Activated CD4-positive, alpha-beta T cell treated with anti-CD3 and anti-CD28 coated beads, Interleukin-2, amount 10 ng/mL, durations not matched to agents 7 days and 5 days (primary cell): ENCODE data around the gene PKNOX1. TPM values are rescaled to one million over a fixed set of nuclear protein-coding genes. Genes with fewer than 3 reads are reported as not detected.
"Not testable (repeated sequence)": the region's sequence is repeated elsewhere in the genome, so short reads cannot be mapped to it uniquely, and the experiment has no call there.

ENCODE experiments used
- CTCF ChIA-PET: fragments of 350-600 bp; sonication (Branson Sonifier 250); formaldehyde crosslinking; loops from one replicate; lab custom pipeline; 2021; ENCODE audit warnings: antibody characterized with exemption; lab: Charles Lee
- POLR2A ChIA-PET: fragments of 350-600 bp; sonication (Branson Sonifier 250); formaldehyde crosslinking; loops from one replicate; lab custom pipeline; 2021; ENCODE audit warnings: antibody characterized with exemption; lab: Charles Lee
- DNase-seq: peaks from one replicate; pipeline ENCODE4 v3.0.0-alpha.2; 2020
- H3K27ac Mint-ChIP-seq: one replicate; pipeline ENCODE4 v1.8.0; 2021; ENCODE audit warnings: mild to moderate bottlenecking, moderate library complexity, mixed read lengths
- H3K27me3 Mint-ChIP-seq: one replicate; pipeline ENCODE4 v1.8.0; 2021; ENCODE audit warnings: mixed read lengths
- H3K36me3 Mint-ChIP-seq: one replicate; pipeline ENCODE4 v1.8.0; 2021; ENCODE audit warnings: low read depth, mixed read lengths
- H3K4me1 Mint-ChIP-seq: one replicate; pipeline ENCODE4 v1.8.0; 2021; ENCODE audit warnings: mixed read lengths
- H3K4me3 Mint-ChIP-seq: one replicate; pipeline ENCODE4 v1.8.0; 2021; ENCODE audit warnings: mild to moderate bottlenecking, moderate library complexity, mixed read lengths
- H3K9me3 Mint-ChIP-seq: one replicate; pipeline ENCODE4 v1.8.0; 2021; ENCODE audit warnings: mixed read lengths
- total RNA-seq, 2 experiments: library from RNA; stranded (reverse); gene quantifications; one replicate each; pipeline ENCODE4 v1.2.3, GENCODE V29; 2021

The PKNOX1 gene
- total RNA-seq, 2 experiments from 2014 or later: 28.7 to 30.1 TPM

DNA sequence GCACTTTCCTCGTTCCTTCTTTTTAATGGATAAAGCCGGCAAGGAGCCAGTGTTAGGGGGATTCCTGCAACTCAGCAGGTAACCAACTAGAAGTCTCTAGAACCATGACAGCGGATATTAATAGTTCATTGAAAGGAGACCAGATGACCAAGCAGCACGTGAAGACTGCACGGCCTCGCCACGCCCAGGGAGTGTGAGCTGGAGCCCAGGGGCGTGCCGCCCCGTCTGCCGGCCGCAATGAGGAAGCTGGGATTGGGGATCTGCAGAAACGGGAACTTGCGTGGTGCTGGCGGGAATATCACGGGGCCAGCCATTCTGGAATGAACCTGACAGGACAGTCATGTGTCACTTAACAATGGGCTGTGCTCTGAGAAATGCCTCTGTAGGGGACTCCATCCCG lies 62.5 kb downstream of the PKNOX1 start:
- POLR2A ChIA-PET, H3K9me3 Mint-ChIP-seq, CTCF ChIA-PET, H3K27ac Mint-ChIP-seq, H3K4me1 Mint-ChIP-seq, DNase-seq, H3K36me3 Mint-ChIP-seq, H3K27me3 Mint-ChIP-seq, H3K4me3 Mint-ChIP-seq: not testable (repeated sequence)

DNA sequence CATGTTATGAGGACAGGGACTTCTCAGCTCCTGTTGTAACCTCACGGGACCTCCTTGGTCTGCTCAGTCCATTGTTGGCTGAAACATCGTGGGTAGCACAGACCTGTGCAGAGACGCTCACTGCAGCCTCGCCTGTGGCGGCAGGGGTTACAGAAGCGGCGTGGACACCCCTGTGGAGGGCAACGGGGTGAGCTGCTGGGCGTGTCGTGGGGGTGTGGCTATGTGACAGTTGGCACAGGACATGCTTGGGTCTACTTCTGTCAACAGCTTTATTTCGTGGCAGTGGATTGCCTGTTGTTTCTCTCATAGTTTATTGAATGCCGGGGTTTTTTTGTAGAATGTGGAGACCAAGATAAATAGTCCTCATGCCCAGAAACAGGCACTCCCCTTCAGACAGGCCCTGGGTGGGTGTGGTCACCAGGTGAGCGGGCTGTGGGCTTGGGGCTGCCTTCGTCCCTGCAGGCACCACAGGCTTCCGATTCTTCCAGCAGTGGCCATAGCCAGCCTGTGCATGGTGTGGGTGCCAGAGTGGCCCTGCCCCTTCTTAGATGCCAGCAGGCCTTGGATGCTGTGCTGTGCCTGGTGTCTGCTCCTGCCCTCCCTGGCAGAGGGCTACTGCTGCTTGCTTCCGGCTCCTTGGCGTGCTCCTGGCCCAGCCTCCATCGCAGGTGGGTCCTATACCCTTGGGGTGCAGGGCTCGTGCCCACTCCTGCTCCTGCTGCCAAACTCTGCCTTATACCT lies 63.7 kb downstream of the PKNOX1 start:
- CTCF ChIA-PET, DNase-seq, H3K36me3 Mint-ChIP-seq, H3K4me1 Mint-ChIP-seq, H3K27me3 Mint-ChIP-seq, H3K4me3 Mint-ChIP-seq, H3K9me3 Mint-ChIP-seq, POLR2A ChIA-PET, H3K27ac Mint-ChIP-seq: not testable (repeated sequence)

DNA sequence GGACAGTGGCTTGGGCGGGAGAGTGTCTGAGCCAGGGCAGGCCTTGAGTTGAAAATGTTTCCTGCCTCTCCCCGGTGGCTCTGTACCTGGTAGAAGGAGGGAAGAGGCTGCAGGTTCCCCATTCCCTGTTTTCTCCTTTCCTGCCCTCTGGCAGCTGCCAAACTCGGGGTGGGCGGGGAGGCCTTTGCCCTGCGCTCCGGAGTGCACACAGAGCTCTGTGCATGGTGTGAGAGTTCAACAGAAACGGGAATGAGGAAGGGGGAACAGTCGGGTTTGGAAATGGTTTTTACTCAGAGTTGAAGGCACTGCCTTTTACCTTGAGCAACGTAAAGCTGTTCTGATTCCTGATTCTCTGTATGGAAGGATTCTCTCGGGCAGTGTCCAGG lies 64.3 kb downstream of the PKNOX1 start:
- CTCF ChIA-PET, POLR2A ChIA-PET, H3K4me1 Mint-ChIP-seq, H3K9me3 Mint-ChIP-seq, H3K27me3 Mint-ChIP-seq, H3K36me3 Mint-ChIP-seq, DNase-seq, H3K27ac Mint-ChIP-seq, H3K4me3 Mint-ChIP-seq: not testable (repeated sequence)

DNA sequence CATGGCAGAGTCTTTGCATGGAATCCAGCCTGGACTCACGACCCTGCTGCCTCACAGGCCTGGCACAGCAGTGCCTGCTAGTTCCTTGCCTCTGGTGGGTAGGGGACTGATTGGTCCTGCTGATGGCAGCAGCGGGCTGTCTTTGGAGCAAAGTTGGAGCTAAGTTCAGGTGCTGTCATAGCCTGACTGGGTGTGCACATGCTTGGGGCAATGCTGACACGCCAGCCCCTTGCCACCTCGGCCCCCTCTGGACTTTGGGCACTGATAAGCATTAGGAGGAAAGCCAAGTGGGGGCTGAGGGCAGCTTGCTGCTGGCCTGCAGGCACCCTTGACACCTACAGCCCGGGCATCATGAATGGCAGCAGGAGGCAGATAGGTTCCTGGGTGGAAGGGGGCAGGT lies 67.8 kb downstream of the PKNOX1 start:
- H3K4me3 Mint-ChIP-seq, POLR2A ChIA-PET, H3K27ac Mint-ChIP-seq, DNase-seq, H3K4me1 Mint-ChIP-seq, H3K27me3 Mint-ChIP-seq, CTCF ChIA-PET, H3K9me3 Mint-ChIP-seq, H3K36me3 Mint-ChIP-seq: not testable (repeated sequence)

DNA sequence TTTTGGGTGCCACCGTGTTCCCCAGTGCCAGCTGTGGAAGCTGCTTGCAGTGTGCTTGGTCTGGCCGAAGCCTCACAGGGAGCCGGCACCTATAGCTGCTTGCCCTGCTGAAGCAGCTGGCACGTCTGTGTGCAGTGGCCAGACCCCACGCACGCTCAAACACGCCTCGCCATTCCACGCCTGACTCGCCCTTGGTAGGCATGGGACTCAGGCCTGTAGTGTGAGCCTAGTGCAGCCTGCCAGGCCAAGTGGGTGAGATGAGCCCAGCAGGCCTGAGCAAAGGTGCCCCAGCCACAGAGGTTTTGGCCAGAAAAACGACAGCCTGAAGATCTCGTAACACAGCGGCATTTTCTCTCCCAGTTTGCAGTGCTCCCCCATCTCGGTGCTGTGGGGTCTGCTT lies 68.9 kb downstream of the PKNOX1 start:
- H3K4me1 Mint-ChIP-seq, H3K36me3 Mint-ChIP-seq, POLR2A ChIA-PET, H3K9me3 Mint-ChIP-seq, H3K27ac Mint-ChIP-seq, H3K27me3 Mint-ChIP-seq, H3K4me3 Mint-ChIP-seq, CTCF ChIA-PET, DNase-seq: not testable (repeated sequence)

DNA sequence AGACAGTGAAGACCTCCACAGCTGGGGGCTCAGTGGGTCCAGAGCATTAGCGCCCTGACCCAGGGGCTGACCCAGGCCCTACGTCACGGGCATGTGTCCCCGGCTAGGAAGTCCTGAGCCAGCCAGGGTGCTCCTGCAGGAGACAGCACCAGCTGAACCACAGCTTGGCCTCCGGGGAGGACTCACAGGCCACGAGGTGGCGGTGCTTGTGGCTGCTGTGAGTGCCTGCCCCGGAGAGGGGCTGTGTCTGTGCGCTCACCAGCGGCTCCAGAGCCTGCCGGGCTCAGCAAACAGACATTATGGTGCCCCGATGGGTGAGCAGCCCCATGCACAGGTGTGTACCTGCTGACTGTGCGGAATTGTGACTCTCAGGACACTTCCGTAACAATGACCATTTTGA lies 70.2 kb downstream of the PKNOX1 start:
- H3K36me3 Mint-ChIP-seq, DNase-seq, H3K27me3 Mint-ChIP-seq, H3K4me3 Mint-ChIP-seq, CTCF ChIA-PET, H3K27ac Mint-ChIP-seq, H3K4me1 Mint-ChIP-seq, POLR2A ChIA-PET, H3K9me3 Mint-ChIP-seq: not testable (repeated sequence)

DNA sequence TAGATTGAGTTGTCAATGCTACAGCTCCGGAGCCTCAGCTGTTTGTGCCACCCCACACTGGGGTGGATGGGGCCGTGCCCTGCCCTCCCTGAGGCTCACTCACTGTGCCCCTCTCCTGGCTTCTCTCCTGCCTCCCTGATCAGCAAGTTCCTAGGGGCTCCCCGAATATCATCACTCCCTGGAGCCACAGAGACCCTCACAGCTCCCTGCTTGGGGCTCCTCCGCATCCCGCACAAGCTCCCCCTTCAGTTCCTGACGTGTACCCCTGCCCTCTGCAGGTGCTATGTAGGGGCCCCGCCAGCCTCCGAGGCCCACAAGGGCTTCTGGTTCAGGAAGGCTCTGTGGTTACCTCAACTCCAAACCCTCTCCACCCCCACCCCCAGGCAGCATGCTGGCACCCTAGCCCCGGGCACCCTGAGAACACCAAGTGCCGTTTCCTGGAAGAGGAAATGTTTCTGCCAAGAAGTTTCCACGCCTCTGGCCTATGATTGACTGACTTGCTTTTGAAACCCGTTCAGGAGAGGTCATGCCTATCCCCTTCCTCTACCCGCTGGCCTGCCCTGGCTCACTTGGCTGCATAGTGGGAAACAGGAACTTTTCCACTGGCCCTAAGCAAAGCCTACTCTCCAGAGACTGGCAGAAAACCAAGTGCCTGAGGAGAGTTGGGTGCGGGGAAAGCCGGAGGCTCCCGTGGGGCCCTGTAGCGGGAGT lies 71.0 kb downstream of the PKNOX1 start:
- Mint-ChIP-seq H3K27ac (peak overlapping the region; percentile 85), H3K4me3 (peak overlapping the region; percentile 8)
- H3K36me3 Mint-ChIP-seq, H3K4me1 Mint-ChIP-seq, DNase-seq, H3K9me3 Mint-ChIP-seq, H3K27me3 Mint-ChIP-seq, POLR2A ChIA-PET, CTCF ChIA-PET: not testable (repeated sequence)

DNA sequence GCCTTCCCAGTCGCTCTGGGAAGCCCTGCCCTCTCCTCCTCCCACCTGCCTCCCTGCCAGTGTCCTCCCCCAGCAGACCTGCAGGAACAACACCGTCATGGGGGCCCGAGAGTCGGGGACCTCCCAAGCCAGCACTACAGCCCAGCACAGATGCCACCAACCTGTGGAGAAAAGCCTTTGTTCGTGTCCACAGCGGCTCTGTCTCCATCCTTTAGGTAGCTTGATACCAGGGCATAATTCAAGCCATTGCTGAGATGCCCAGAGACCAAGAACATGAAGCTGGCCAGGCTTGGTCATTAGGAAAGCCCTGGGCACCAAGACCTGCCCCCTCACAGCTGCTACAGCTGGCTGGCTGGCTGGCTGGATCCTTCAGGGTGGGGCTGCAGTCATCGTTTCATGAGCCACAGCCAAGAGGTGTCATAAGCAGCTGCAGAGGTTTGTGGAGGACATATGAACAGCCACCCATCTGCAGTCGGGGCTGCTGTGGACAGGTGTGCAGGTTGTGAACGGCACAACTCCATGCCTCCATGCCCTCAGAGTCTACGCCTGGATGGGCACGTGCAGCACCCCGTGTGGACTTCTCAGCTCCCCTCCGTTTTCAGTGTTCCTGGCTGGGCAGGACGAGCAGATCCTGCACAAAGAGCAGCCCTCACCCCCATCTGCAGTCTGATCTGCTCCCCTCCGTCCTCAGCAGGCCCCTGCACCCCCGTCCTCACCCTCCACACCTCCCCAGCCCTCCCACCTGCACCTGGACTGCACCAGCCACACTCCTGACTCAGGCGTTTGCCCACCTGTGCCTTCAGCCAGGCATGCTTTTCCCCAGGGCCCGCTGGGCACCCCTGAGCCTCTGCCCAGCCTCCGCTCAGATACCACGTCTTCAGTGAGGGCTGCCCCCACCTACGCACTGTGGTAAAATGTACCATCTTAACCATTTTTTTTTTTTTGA lies 71.8 kb downstream of the PKNOX1 start:
- H3K36me3 Mint-ChIP-seq, H3K27me3 Mint-ChIP-seq, H3K4me3 Mint-ChIP-seq, H3K9me3 Mint-ChIP-seq, POLR2A ChIA-PET, DNase-seq, CTCF ChIA-PET, H3K4me1 Mint-ChIP-seq: not testable (repeated sequence)
- peak overlapping the region; percentile 9 for H3K27ac Mint-ChIP-seq

DNA sequence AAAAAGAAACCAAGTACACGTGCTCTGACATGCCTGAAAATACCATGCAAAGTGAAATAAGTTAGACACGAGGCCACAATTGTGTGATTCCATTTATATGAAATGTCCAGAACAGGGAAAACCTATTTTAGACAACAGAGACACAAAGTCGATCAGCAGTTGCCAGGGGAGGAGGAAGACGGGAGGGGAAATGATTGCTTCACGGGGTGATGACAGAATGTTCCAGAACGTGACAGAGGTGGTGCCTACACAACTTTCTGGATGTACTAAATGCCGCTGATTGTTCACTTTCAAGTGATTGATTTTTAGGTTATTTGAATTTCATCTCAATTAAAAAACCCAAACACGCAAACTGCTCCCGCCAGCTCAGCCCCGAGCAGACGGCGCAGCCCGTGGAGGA lies 78.8 kb downstream of the PKNOX1 start:
- POLR2A ChIA-PET, CTCF ChIA-PET, H3K9me3 Mint-ChIP-seq: not testable (repeated sequence)

DNA sequence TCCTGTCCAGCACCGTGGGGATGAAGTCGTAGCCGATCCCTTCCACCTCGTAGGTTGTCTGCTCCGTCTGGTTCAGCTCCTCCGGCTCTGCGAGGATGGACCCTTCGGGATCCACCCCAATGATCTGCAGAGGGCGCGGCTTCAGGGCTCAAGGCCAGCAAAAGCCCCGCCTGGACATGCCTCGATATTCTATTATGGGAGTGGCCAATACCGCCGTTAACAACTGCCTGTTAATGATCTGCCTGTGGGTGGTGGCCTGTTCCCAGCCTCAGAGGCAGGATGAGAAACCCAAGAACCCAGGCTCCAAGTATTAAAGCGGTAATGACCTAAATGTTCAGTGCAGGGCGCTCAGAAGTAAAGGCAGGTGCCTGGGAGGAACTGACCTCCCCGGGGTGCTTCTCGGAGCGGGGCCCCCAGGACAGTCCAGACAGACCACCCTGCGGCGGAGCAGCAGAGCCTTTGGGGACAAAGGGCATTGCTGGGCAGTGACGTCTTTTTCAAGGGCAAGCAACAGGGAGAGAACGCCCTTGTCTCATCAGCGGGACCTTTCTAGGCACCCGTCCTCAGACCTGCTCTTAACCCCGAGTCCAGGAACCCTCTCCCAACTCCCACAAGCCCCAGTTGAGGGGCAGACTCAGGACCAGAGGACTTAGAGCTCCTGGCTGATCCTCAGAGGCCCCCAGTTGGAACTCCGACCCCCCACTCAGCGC lies 88.7 kb downstream of the PKNOX1 start:
- H3K9me3 Mint-ChIP-seq, H3K27ac Mint-ChIP-seq, H3K27me3 Mint-ChIP-seq, H3K36me3 Mint-ChIP-seq, H3K4me1 Mint-ChIP-seq, POLR2A ChIA-PET, H3K4me3 Mint-ChIP-seq, DNase-seq, CTCF ChIA-PET: not testable (repeated sequence)

More for the DNA sequence above, 78.8 kb downstream of the PKNOX1 start:
- DNase-seq, H3K36me3 Mint-ChIP-seq, H3K4me3 Mint-ChIP-seq, H3K4me1 Mint-ChIP-seq, H3K27me3 Mint-ChIP-seq, H3K27ac Mint-ChIP-seq: not testable (repeated sequence)

DNA sequence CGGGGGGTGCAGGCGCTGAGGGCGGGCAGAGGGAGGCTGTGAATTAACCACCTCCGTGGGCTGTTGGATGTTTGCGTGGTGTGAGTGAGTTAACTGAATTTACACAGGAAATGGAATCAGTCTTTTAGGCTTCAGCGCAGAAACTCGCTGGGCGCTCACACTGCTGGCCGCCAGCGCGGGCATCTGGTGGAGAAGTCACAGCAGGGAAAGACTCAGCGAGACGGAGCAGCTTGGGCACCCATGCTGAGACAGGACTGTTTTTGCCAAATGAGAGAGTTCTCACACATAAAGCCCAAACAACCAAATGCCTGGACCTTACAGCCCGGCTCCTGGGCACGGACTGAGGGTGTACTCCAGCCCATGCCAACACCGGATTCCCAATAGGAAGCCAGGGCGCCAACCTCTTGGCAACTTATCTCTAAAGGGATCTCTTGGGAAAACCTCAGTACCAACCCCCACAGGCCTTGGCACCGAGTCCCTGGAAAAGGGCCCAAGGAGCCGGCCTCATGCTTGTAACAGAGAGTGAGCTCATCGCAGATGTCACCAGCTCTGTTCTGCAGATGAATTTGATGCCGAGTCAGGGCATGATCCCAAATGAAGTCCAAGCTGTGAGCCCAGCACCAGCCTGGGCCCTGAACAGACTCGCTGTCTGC lies 90.0 kb downstream of the PKNOX1 start:
- POLR2A ChIA-PET, DNase-seq, H3K4me1 Mint-ChIP-seq, H3K9me3 Mint-ChIP-seq, H3K27ac Mint-ChIP-seq, H3K27me3 Mint-ChIP-seq, H3K36me3 Mint-ChIP-seq, H3K4me3 Mint-ChIP-seq, CTCF ChIA-PET: not testable (repeated sequence)

DNA sequence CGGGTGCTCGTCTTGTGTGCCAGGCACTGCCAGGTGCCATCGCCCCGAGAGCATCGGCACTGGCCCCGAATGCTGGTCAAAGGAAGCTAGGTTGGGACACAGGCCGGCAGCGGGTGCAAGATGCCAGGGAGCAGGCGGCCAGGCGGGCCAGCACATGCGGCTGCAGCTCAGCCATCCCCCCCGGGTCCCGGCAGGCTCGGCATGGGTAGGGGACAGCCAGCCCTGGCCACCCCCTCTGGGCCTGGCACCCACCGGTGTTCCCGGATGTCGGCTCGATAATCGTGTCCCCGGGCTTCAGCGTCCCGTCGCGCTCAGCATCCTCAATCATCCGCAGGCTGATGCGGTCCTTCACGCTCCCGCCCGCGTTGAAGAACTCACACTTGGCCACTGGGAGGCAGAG lies 91.6 kb downstream of the PKNOX1 start:
- H3K27me3 Mint-ChIP-seq, DNase-seq, H3K4me3 Mint-ChIP-seq, H3K27ac Mint-ChIP-seq, H3K4me1 Mint-ChIP-seq, POLR2A ChIA-PET, CTCF ChIA-PET, H3K9me3 Mint-ChIP-seq, H3K36me3 Mint-ChIP-seq: not testable (repeated sequence)
